Effector memory CD4-positive, alpha-beta T cell (primary cell): ENCODE data around the gene PRPF40A.
A peak's percentile ranks its signal among the peaks of the same experiment; 100 is the strongest.

Source experiments
- DNase-seq, 3 donors: peaks; one replicate each; pipeline ENCODE4 v3.0.0-alpha.2; 2020
- H3K27ac ChIP-seq: 2 replicates; pipeline ENCODE4 v1.7.0; 2013; ENCODE audit warnings: mild to moderate bottlenecking, low read length, moderate library complexity; ENCODE audit not compliant: insufficient read depth, poor library complexity, severe bottlenecking
- H3K27me3 ChIP-seq: replicated peaks from 2 replicates; pipeline ENCODE4 v1.7.0; 2013; ENCODE audit warnings: mild to moderate bottlenecking, low read length; ENCODE audit not compliant: insufficient read depth, control insufficient read depth, poor library complexity, severe bottlenecking
- H3K36me3 ChIP-seq: 2 replicates; pipeline ENCODE4 v1.7.0; 2013; ENCODE audit warnings: mild to moderate bottlenecking, low read length, moderate library complexity; ENCODE audit not compliant: control insufficient read depth, insufficient read depth
- H3K4me1 ChIP-seq: 2 replicates; pipeline ENCODE4 v1.7.0; 2013; ENCODE audit warnings: low read length, mild to moderate bottlenecking; ENCODE audit not compliant: control insufficient read depth, insufficient read depth, poor library complexity, severe bottlenecking
- H3K4me3 ChIP-seq: 2 replicates; pipeline ENCODE4 v1.7.0; 2013; ENCODE audit warnings: low read length, low read depth, mild to moderate bottlenecking; ENCODE audit not compliant: insufficient read depth, poor library complexity, severe bottlenecking
- H3K9me3 ChIP-seq: 2 replicates; pipeline ENCODE4 v1.7.0; 2013; ENCODE audit warnings: mild to moderate bottlenecking, low read length, moderate library complexity; ENCODE audit not compliant: control insufficient read depth

The PRPF40A gene

GRCh38 chr2:152718076-152718908, 1.0 kb upstream of the PRPF40A start, which contains the start of gene ARL6IP6:
Gene ARL6IP6 (plus strand): TSS chr2:152718620. CDS start chr2:152718625, 5 bp downstream.
- Histone ChIP-seq H3K27me3 (no peaks in the 10 kb centered on the region), H3K9me3 (no peaks in the 10 kb centered on the region), H3K4me1 (peaks cover 13% of the 10 kb centered on the region), H3K36me3 (peaks cover 17% of the 10 kb centered on the region), H3K27ac (peak within 1 kb of the TSS; percentile 97), H3K4me3 (peak within 1 kb of the TSS; percentile 100)
- DNase-seq: peak; percentile 85 to 90 (median 88)

- DNase-seq: peak in 2 of 3 donors; percentile 1 to 24
- Histone ChIP-seq H3K4me3 (peak overlapping the region; percentile 100), H3K27ac (peak overlapping the region; percentile 97), H3K36me3 (peaks cover 24% of the 10 kb centered on the region), H3K4me1 (peaks cover 13% of the 10 kb centered on the region), H3K9me3 (no peaks in the 10 kb centered on the region), H3K27me3 (no peaks in the 10 kb centered on the region)
These were observed 445 bp downstream of the PRPF40A start for GRCh38 chr2:152716805-152717227.

- H3K27ac ChIP-seq: peak overlapping the region; percentile 97
- H3K4me1 ChIP-seq: peaks cover 13% of the 10 kb centered on the region
- DNase-seq: peak in 1 of 3 donors; percentile 14
- peaks cover 29% of the 10 kb centered on the region for H3K36me3 ChIP-seq
- no peaks in the 10 kb centered on the region for H3K9me3 ChIP-seq
- H3K4me3 ChIP-seq: peak overlapping the region; percentile 100
- H3K27me3 ChIP-seq: no peaks in the 10 kb centered on the region
These were observed 1.3 kb downstream of the PRPF40A start for GRCh38 chr2:152715854-152716428.

GRCh38 chr2:152715112-152715511, 2.1 kb downstream of the PRPF40A start:
- Histone ChIP-seq H3K27me3 (no peaks in the 10 kb centered on the region), H3K4me3 (no peak overlapping the region), H3K27ac (no peak overlapping the region), H3K36me3 (peaks cover 29% of the 10 kb centered on the region), H3K9me3 (no peaks in the 10 kb centered on the region), H3K4me1 (peaks cover 13% of the 10 kb centered on the region)
- DNase-seq: no peak

- Histone ChIP-seq H3K27ac (no peak overlapping the region), H3K4me1 (peaks cover 10% of the 10 kb centered on the region), H3K4me3 (no peak overlapping the region), H3K27me3 (no peaks in the 10 kb centered on the region), H3K9me3 (no peaks in the 10 kb centered on the region), H3K36me3 (peaks cover 32% of the 10 kb centered on the region)
- no peak for DNase-seq
These were observed 6.5 kb downstream of the PRPF40A start for GRCh38 chr2:152710713-152711112.

- H3K4me1 ChIP-seq: peaks cover 6% of the 10 kb centered on the region
- H3K9me3 ChIP-seq: no peaks in the 10 kb centered on the region
- no peak overlapping the region for H3K4me3 ChIP-seq
- H3K27me3 ChIP-seq: no peaks in the 10 kb centered on the region
- no peak overlapping the region for H3K27ac ChIP-seq
- H3K36me3 ChIP-seq: peaks cover 16% of the 10 kb centered on the region
- DNase-seq: no peak
These were observed 8.5 kb downstream of the PRPF40A start for GRCh38 chr2:152708742-152709141.

GRCh38 chr2:152706477-152707021, 10.7 kb downstream of the PRPF40A start:
- DNase-seq: no peak
- H3K36me3 ChIP-seq: peaks cover 11% of the 10 kb centered on the region
- H3K27me3 ChIP-seq: no peaks in the 10 kb centered on the region

GRCh38 chr2:152701198-152701597, 16.1 kb downstream of the PRPF40A start:
- Histone ChIP-seq H3K36me3 (peaks cover 11% of the 10 kb centered on the region), H3K27me3 (no peaks in the 10 kb centered on the region), H3K9me3 (no peaks in the 10 kb centered on the region)

More at GRCh38 chr2:152706477-152707021, 10.7 kb downstream of the PRPF40A start:
- no peak overlapping the region for H3K4me3 ChIP-seq
- H3K4me1 ChIP-seq: peaks cover 8% of the 10 kb centered on the region
- H3K27ac ChIP-seq: no peak overlapping the region
- H3K9me3 ChIP-seq: no peaks in the 10 kb centered on the region

GRCh38 chr2:152696476-152696875, 20.8 kb downstream of the PRPF40A start:
- H3K4me3 ChIP-seq: no peak overlapping the region
- peaks cover 4% of the 10 kb centered on the region for H3K36me3 ChIP-seq
- no peaks in the 10 kb centered on the region for H3K9me3 ChIP-seq
- DNase-seq: no peak
- no peak overlapping the region for H3K27ac ChIP-seq
- H3K27me3 ChIP-seq: no peaks in the 10 kb centered on the region
- peaks cover 4% of the 10 kb centered on the region for H3K4me1 ChIP-seq

More at GRCh38 chr2:152701198-152701597, 16.1 kb downstream of the PRPF40A start:
- peaks cover 4% of the 10 kb centered on the region for H3K4me1 ChIP-seq
- no peak overlapping the region for H3K4me3 ChIP-seq
- no peak for DNase-seq
- no peak overlapping the region for H3K27ac ChIP-seq

- Histone ChIP-seq H3K9me3 (no peaks in the 10 kb centered on the region), H3K27me3 (no peaks in the 10 kb centered on the region), H3K4me3 (no peak overlapping the region), H3K36me3 (no peaks in the 10 kb centered on the region), H3K27ac (no peak overlapping the region), H3K4me1 (peaks cover 4% of the 10 kb centered on the region)
- no peak for DNase-seq
These were observed 21.5 kb downstream of the PRPF40A start for GRCh38 chr2:152695763-152696162.
